SHP77 treated with DMSO at 0.1 percent for 48 hours (cell line): ENCODE measurements around the gene PLD1.
A peak's percentile ranks its signal among the peaks of the same experiment; 100 is the strongest.
"Not testable (repeated sequence)": the region's sequence is repeated elsewhere in the genome, so short reads cannot be mapped to it uniquely, and the experiment has no call there.

ENCODE experiments used
- DNase-seq: peaks from one replicate; lab custom pipeline; 2025; lab: John Stamatoyannopoulos, UW

PLD1 gene

DNA sequence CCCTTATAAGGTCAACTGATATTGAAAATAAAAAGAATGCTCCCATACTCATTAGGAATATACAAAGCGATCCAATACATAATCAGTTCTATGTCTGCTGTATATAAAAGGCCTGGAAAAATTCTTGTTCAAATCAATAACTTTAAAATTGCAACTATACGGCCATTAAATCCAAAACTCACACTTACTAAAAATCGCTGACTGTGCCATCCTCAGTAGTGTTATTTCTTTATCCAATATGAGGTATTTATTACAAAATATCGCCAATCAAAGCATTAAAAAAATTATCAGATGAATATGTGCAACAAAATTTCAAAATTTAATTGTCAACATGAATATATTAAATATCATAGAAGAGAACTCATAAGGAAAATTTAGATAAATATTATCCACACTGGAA is 146.5 kb downstream of the PLD1 start:
- DNase-seq: no peak

DNA sequence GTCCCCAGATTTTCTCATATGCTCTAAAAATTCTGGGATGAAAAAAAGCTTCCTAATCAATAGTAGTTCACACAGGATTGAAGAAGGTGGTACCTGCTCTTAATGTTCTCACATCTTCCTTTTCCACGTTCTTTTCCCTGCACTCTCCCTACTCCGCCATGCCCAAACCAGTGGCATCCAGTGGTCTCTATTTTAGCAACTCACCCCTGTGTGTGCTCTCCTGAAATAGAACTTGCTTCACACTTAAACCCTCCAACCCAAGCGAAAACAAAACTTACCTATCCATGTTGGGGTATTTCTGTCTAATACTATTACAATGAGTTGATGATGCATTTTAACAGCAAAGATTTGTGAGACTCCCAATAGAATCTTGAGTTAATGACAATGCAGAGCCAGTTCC is 148.8 kb downstream of the PLD1 start:
- DNase-seq: no peak

DNA sequence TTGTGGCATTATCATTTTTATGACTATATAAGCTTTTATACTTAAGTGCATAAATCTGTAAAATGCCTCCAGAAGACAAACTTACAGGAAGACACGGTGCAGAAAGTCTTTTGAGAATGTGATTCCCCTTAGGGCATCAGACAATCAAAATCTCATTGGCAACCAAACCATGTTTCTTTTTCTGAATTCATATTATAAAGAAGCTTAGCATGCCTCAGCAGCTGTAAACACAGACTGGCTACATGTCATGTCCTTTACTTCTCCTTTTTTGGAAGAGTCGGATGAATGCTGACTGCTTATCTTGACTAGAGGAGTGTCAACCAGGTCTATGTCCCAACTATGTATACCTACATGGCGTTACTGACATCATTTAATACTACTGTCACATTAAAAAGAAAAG is 150.1 kb downstream of the PLD1 start:
- no peak for DNase-seq

DNA sequence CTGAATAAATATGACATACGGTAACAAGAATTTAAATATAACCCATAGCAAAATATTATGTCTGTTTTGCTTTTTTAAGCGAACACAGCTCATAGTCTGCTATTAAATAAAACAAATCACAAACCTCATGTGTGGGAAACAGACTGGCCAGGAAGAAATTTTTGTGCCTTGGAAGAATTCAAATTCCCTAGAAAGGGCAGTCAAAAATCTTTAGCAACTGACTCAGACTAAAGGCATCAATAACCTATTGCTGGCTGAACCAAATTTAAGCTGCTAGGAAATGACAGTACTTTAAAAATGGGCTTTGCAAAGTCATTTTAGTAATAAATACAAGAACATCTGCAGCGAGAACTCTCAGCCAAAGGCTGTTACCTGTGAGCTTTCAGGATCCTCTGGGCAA is 151.4 kb downstream of the PLD1 start:
- DNase-seq: no peak

DNA sequence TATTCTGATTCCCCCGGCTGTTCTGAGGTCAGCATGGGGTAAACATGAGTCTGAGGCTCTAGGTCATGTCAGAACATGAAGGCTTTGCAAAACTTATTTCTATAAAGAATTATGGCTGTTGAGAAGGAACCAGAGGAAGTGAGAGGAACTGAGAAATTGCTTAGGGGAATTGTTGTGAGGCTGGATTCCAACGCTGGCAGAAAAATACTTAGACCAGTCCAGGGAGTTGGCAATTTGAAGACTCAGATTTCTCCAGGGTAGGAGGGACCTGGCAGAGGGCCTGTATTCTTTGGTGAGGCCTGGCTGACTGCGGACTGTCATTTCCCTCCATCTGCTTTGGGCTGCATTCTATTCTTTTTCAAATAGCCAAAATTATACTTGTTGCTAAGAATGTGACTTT is 155.5 kb downstream of the PLD1 start:
- DNase-seq: no peak

- no peak for DNase-seq
Observed at GRCh38 chr3:171654326-171654725, 156.0 kb downstream of the PLD1 start.

DNA sequence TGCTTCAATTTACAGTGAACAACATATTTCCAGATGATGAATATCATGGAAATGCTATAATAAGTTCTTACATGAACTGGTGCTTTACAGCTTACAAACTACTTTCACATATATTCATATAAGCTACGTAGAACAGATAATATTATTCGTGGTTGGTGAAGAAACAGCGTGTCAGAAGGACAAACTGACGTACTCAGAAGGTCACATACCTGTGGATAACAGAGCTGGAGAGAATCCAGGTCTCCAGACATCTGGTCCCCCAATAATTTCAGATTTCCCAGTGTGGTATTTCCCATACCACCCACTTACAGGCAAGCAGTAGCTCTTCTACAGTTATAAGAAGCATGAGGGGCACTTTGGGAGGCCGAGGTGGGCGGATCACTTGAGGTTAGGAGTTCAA is 156.6 kb downstream of the PLD1 start:
- no peak for DNase-seq

DNA sequence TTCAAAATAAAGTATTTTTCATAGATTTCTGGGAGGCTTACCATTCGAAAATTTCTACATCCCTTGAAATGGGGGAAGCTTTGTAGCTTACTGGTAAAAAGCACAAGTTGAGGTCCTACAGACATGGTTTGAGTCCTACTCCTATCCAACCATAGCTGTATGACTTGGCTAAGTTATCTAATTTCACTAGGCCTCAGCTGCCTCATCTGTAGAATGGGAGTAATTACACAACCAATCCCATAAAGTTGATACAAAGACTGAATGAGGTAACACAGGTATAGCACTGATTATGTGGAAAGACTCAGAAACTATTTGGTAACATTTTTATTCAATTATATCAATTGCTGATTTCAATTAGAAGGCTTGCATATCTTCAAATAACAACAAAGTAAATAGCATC is 157.4 kb downstream of the PLD1 start:
- no peak for DNase-seq

- no peak for DNase-seq
Observed at GRCh38 chr3:171649911-171650592, 160.2 kb downstream of the PLD1 start.

GRCh38 chr3:171649267-171649666 is 161.0 kb downstream of the PLD1 start:
- no peak for DNase-seq

- no peak for DNase-seq
Observed at GRCh38 chr3:171648069-171648468, 162.2 kb downstream of the PLD1 start.

GRCh38 chr3:171646357-171647133 is 163.7 kb downstream of the PLD1 start:
- peak; percentile 9 for DNase-seq

DNA sequence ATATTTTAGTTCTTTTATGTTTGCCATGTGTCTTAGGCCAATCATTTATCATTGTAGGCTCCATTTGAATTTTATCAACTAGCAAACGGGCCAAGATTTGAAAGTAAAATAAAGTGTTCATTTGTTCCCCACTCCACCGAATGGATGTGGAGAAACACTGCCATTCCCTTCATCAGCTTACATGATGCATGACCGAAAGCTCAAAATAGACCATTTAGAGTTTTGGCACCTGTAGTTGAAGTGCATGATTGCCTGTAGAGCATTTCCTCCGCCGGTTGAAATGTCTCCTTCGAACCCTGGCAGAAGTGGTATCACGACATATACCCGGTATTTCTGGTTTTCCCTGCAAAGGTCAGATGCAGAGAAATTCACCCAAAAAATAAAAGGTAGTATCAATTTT is 165.6 kb downstream of the PLD1 start:
- DNase-seq: no peak

DNA sequence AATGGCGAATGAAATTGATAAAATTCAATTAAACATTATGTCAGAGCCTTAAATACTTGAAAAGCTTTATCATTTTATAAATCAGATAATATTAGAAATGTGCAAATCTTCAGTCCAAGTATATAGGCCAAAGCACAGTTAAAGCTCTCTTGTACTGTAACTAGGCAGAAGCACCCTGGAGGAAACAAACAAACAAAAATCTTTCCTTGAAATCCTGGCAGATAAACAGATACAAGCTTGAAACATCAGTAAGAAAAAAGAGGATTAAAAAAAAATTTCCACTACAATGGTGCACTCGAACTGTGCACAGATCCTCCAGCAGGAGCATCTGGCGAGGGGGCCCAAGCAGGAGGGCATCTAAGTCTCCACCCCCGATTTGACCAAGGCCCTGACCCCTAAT is 166.6 kb downstream of the PLD1 start:
- DNase-seq: no peak

DNA sequence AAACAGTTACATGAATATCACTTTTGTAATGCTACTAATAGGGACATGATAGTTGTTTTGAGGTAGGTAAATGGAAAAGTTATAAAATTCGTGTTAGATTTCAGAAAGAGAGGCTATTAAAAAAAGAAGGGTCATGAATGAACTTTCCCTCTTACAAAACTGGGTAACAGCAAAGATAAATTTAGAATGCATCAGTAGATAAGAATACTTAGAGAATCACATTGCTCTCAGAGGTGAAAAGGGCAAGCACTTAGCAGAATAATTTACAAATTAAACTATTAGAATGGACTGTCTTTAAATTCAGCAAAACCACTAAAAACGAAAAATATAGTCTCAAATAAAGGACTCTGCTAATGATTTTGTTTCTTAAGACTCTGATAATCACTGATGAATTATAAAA is 167.2 kb downstream of the PLD1 start:
- no peak for DNase-seq

GRCh38 chr3:171640520-171641412 is 169.5 kb downstream of the PLD1 start:
- DNase-seq: no peak

DNA sequence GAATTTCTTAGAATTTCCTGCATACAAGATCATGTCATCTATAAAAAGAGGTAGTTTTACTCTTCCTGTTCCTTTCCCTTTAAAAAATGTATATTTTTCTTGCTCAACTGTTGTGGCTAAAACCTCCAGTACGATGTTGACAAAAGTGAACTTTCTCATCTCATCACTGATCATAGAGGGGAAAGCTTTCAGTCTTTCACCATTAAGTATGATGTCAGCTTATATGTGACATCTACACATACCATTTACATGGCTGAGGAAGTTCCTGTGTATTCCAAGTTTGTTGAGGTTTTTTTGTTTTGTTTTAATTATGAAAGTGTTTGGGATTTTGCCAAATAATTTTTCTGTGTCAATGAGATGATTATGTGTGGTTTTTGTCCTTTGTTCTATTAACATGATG is 173.6 kb downstream of the PLD1 start:
- no peak for DNase-seq

GRCh38 chr3:171632766-171633165 is 177.5 kb downstream of the PLD1 start:
- no peak for DNase-seq

DNA sequence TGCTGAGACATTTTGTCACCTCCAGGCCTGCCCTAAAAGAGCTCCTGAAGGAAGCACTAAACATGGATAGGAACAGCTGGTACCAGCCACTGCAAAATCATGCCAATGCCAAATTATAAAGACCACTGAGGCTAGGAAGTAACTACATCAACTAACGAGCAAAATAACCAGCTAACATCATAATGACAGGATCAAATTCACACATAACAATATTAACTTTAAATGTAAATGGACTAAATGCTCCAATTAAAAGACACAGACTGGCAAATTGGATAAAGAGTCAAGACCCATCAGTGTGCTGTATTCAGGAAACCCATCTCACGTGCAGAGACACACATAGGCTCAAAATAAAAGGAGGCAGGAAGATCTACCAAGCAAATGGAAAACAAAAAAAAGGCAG is 183.5 kb downstream of the PLD1 start:
- DNase-seq: not testable (repeated sequence)

GRCh38 chr3:171622126-171622525 is 188.2 kb downstream of the PLD1 start:
- DNase-seq: no peak

- DNase-seq: no peak
Observed at GRCh38 chr3:171620825-171621434, 189.4 kb downstream of the PLD1 start.

GRCh38 chr3:171616798-171617197 is 193.5 kb downstream of the PLD1 start:
- no peak for DNase-seq
